Endodermal cell (in vitro differentiated cells): Measurements from ENCODE around the gene SCGN. TPM values are rescaled to one million over a fixed set of nuclear protein-coding genes. Genes with fewer than 3 reads are reported as not detected.

Experiments used
- DNase-seq: peaks from one replicate; pipeline ENCODE4 v3.0.0-alpha.2; 2017
- H3K27ac ChIP-seq: 2 replicates; pipeline ENCODE4 v1.5.1; 2013; ENCODE audit warnings: mild to moderate bottlenecking, low read depth, low read length, moderate library complexity
- H3K27me3 ChIP-seq: 2 replicates; pipeline ENCODE4 v1.6.1; 2013; ENCODE audit warnings: mild to moderate bottlenecking, low read length, moderate library complexity; ENCODE audit not compliant: insufficient read depth, control insufficient read depth, poor library complexity, severe bottlenecking
- H3K36me3 ChIP-seq: 2 replicates; pipeline ENCODE4 v1.7.0; 2013; ENCODE audit warnings: mild to moderate bottlenecking, low read length, moderate library complexity; ENCODE audit not compliant: control insufficient read depth, insufficient read depth
- H3K4me1 ChIP-seq: one replicate; pipeline ENCODE4 v1.7.0; 2013; ENCODE audit warnings: low read length; ENCODE audit not compliant: control insufficient read depth, insufficient read depth
- H3K4me3 ChIP-seq: 2 replicates; pipeline ENCODE4 v1.5.1; 2013; ENCODE audit warnings: mild to moderate bottlenecking, low read length, moderate library complexity
- H3K9ac ChIP-seq: 2 replicates; pipeline ENCODE4 v1.6.1; 2013; ENCODE audit warnings: mild to moderate bottlenecking, low read length, moderate library complexity; ENCODE audit not compliant: poor library complexity, severe bottlenecking; ENCODE audit errors: extremely low read depth
- H3K9me3 ChIP-seq: 2 replicates; pipeline ENCODE4 v1.6.1; 2013; ENCODE audit warnings: mild to moderate bottlenecking, low read length, moderate library complexity; ENCODE audit not compliant: control insufficient read depth
- H3K27ac Mint-ChIP-seq: 2 replicates; pipeline ENCODE4 v1.8.0; 2020; ENCODE audit warnings: mixed read lengths
- H3K27me3 Mint-ChIP-seq: 2 replicates; pipeline ENCODE4 v1.8.0; 2021; ENCODE audit warnings: mild to moderate bottlenecking, mixed read lengths; ENCODE audit not compliant: insufficient read depth
- H3K36me3 Mint-ChIP-seq: 2 replicates; pipeline ENCODE4 v1.8.0; 2020; ENCODE audit warnings: low read depth, mixed read lengths
- H3K4me1 Mint-ChIP-seq: 2 replicates; pipeline ENCODE4 v1.8.0; 2020; ENCODE audit warnings: mixed read lengths
- H3K4me3 Mint-ChIP-seq: 2 replicates; pipeline ENCODE4 v1.8.0; 2020; ENCODE audit warnings: mild to moderate bottlenecking, moderate library complexity, mixed read lengths
- H3K9me3 Mint-ChIP-seq: 2 replicates; pipeline ENCODE4 v1.8.0; 2020; ENCODE audit warnings: mild to moderate bottlenecking, mixed read lengths
- CTCF ChIP-seq: fragments of 200-600 bp; sonication (generic); conservative IDR thresholded peaks from 2 replicates; pipeline ENCODE4 v1.5.0; 2021; ENCODE audit warnings: antibody characterized with exemption, mild to moderate bottlenecking
- WGBS, 2 experiments: methylation state at CpG; one replicate each; pipeline versions ENCODE4 v1.1.5 to v1.1.7; 2013; ENCODE audit warnings: missing lambda C conversion rate in 2 of 2, mixed read lengths in 1 of 2; ENCODE audit not compliant: insufficient coverage in 1 of 2, insufficient read length in 1 of 2; 5-methylcytosine and 5-hydroxymethylcytosine counted together
- total RNA-seq, 2 donors: library from RNA; stranded (reverse); fragmentation: NEBNext Ultra II Directional in 1 of 2; extraction: Animal tissue kit (Norgen Biotek cat#: 25700) in 1 of 2; gene quantifications; 2 replicates in 1 of 2; 3 replicates in 1 of 2; pipeline ENCODE4 v1.2.1, GENCODE V29; 2021

SCGN gene
- total RNA-seq, 2 donors from 2014 or later = not detected

GRCh38 chr6:25676775-25677174 is 24.8 kb downstream of the SCGN start:
- no peak for TF ChIP-seq CTCF
- H3K4me1 Mint-ChIP-seq = no peaks in the 10 kb centered on the region

GRCh38 chr6:25681848-25682247 is 29.8 kb downstream of the SCGN start:
- Histone ChIP-seq H3K4me1 (no peaks in the 10 kb centered on the region), H3K9ac (no peak overlapping the region), H3K9me3 (no peaks in the 10 kb centered on the region), H3K27ac (no peak overlapping the region), H3K27me3 (peaks cover 63% of the 10 kb centered on the region), H3K36me3 (no peaks in the 10 kb centered on the region), H3K4me3 (no peak overlapping the region)
- H3K4me3 Mint-ChIP-seq = no peak overlapping the region
- no peak overlapping the region for H3K27ac Mint-ChIP-seq
- H3K9me3 Mint-ChIP-seq = no peaks in the 10 kb centered on the region
- DNase-seq = no peak
- WGBS, 2 experiments = 94% methylated on average over 3 of the region's 3 CpGs; no CpG with 5 or more reads in 1 of the 2 experiments
- peaks cover 53% of the 10 kb centered on the region for H3K27me3 Mint-ChIP-seq
- no peaks in the 10 kb centered on the region for H3K36me3 Mint-ChIP-seq
- TF ChIP-seq CTCF = no peak
- H3K4me1 Mint-ChIP-seq = peaks cover 2% of the 10 kb centered on the region

More at GRCh38 chr6:25676775-25677174, 24.8 kb downstream of the SCGN start:
- Histone ChIP-seq H3K4me1 (no peaks in the 10 kb centered on the region), H3K9ac (no peak overlapping the region), H3K4me3 (no peak overlapping the region), H3K27me3 (peaks cover 87% of the 10 kb centered on the region), H3K27ac (no peak overlapping the region), H3K9me3 (no peaks in the 10 kb centered on the region), H3K36me3 (no peaks in the 10 kb centered on the region)
- DNase-seq = no peak
- no peak overlapping the region for H3K4me3 Mint-ChIP-seq
- no peaks in the 10 kb centered on the region for H3K36me3 Mint-ChIP-seq
- no peaks in the 10 kb centered on the region for H3K9me3 Mint-ChIP-seq
- WGBS, 2 experiments = 63 to 71% methylated on average over 3 to 5 of the region's 5 CpGs
- H3K27ac Mint-ChIP-seq = no peak overlapping the region
- H3K27me3 Mint-ChIP-seq = peaks cover 45% of the 10 kb centered on the region

- TF ChIP-seq CTCF = no peak
Observed at GRCh38 chr6:25682324-25682723, 30.3 kb downstream of the SCGN start.

More at GRCh38 chr6:25682324-25682723, 30.3 kb downstream of the SCGN start:
- H3K4me1 ChIP-seq = no peaks in the 10 kb centered on the region
- H3K27ac ChIP-seq = no peak overlapping the region
- Mint-ChIP-seq H3K27ac (no peak overlapping the region), H3K27me3 (peaks cover 53% of the 10 kb centered on the region), H3K4me1 (peaks cover 2% of the 10 kb centered on the region), H3K9me3 (no peaks in the 10 kb centered on the region), H3K4me3 (no peak overlapping the region), H3K36me3 (no peaks in the 10 kb centered on the region)
- H3K9ac ChIP-seq = no peak overlapping the region
- WGBS, 2 experiments = 70 to 100% methylated on average over 1 to 4 of the region's 4 CpGs
- H3K9me3 ChIP-seq = no peaks in the 10 kb centered on the region
- no peak for DNase-seq
- H3K27me3 ChIP-seq = peaks cover 59% of the 10 kb centered on the region
- no peaks in the 10 kb centered on the region for H3K36me3 ChIP-seq
- no peak overlapping the region for H3K4me3 ChIP-seq
